ENCODE data around the gene DENND6B.

DENND6B gene

GRCh38 chr22:50317178-50317577 is 9.6 kb downstream of the DENND6B start:
- Histone ChIP-seq H4K12ac (ENCODE audit: low read depth, low read length) (no peak overlapping the region), H3K9ac (ENCODE audit: low read length) (no peak overlapping the region), H3K18ac (ENCODE audit: low read length) (no peak overlapping the region), H3K27me3 (ENCODE audit: insufficient read depth, low read length) (no peaks in the 10 kb centered on the region), H3K36me3 (ENCODE audit: control insufficient read depth in 1 of 2, insufficient read depth in 2 of 2, low read length in 2 of 2) (no peaks in the 10 kb centered on the region), H2AK5ac (ENCODE audit: low read length) (no peak overlapping the region), H2BK120ac (ENCODE audit: insufficient read depth, low read length, poor library complexity) (no peak overlapping the region), H3K27ac (ENCODE audit: low read depth, low read length) (no peak overlapping the region), H4K91ac (ENCODE audit: low read depth, low read length) (no peak overlapping the region), H3K9me3 (ENCODE audit: insufficient read depth, low read depth, low read length) (no peaks in the 10 kb centered on the region), H3K14ac (ENCODE audit: low read length) (no peak overlapping the region), H3K23ac (ENCODE audit: low read length) (no peak overlapping the region), H2BK5ac (ENCODE audit: low read depth, low read length, poor library complexity) (no peak overlapping the region), H2BK12ac (ENCODE audit: low read length) (no peak overlapping the region), H4K8ac (ENCODE audit: low read depth, low read length) (no peak overlapping the region), H2AFZ (ENCODE audit: insufficient read depth, low read length, poor library complexity) (no peak overlapping the region), H3K4me3 (ENCODE audit: low read depth, low read length) (no peak overlapping the region), H3K4ac (ENCODE audit: low read depth, low read length) (no peak overlapping the region), H3K4me1 (ENCODE audit: control insufficient read depth in 1 of 2, insufficient read depth in 2 of 2, low read length in 2 of 2) (peaks cover 4 to 6% of the 10 kb centered on the region in 2 experiments), H3K79me2 (ENCODE audit: control insufficient read depth, insufficient read depth, low read length, poor library complexity) (no peaks in the 10 kb centered on the region), H3K79me1 (ENCODE audit: low read length) (no peaks in the 10 kb centered on the region), H3K4me2 (ENCODE audit: low read length) (no peak overlapping the region)
- peak; percentile 82 to 85 for DNase-seq
- WGBS (ENCODE audit: extremely low coverage, insufficient coverage, insufficient read length) = no CpG with 5 or more reads among the region's 9 CpGs

GRCh38 chr22:50316114-50317065 is 10.4 kb downstream of the DENND6B start:
- Histone ChIP-seq H3K23ac (ENCODE audit: low read length) (no peak overlapping the region), H3K9ac (ENCODE audit: low read length) (no peak overlapping the region), H3K4me1 (ENCODE audit: control insufficient read depth in 1 of 2, insufficient read depth in 2 of 2, low read length in 2 of 2) (peaks cover 4 to 6% of the 10 kb centered on the region in 2 experiments), H3K4ac (ENCODE audit: low read depth, low read length) (no peak overlapping the region), H3K79me1 (ENCODE audit: low read length) (no peaks in the 10 kb centered on the region), H3K79me2 (ENCODE audit: control insufficient read depth, insufficient read depth, low read length, poor library complexity) (no peaks in the 10 kb centered on the region), H3K9me3 (ENCODE audit: insufficient read depth, low read depth, low read length) (no peaks in the 10 kb centered on the region), H3K18ac (ENCODE audit: low read length) (no peak overlapping the region), H2BK5ac (ENCODE audit: low read depth, low read length, poor library complexity) (no peak overlapping the region), H3K4me2 (ENCODE audit: low read length) (no peak overlapping the region), H3K4me3 (ENCODE audit: low read depth, low read length) (no peak overlapping the region), H2AFZ (ENCODE audit: insufficient read depth, low read length, poor library complexity) (no peak overlapping the region), H4K12ac (ENCODE audit: low read depth, low read length) (no peak overlapping the region), H3K27me3 (ENCODE audit: insufficient read depth, low read length) (no peaks in the 10 kb centered on the region), H2BK120ac (ENCODE audit: insufficient read depth, low read length, poor library complexity) (no peak overlapping the region), H2BK12ac (ENCODE audit: low read length) (no peak overlapping the region), H3K14ac (ENCODE audit: low read length) (no peak overlapping the region), H4K8ac (ENCODE audit: low read depth, low read length) (no peak overlapping the region), H2AK5ac (ENCODE audit: low read length) (no peak overlapping the region), H3K36me3 (ENCODE audit: control insufficient read depth in 1 of 2, insufficient read depth in 2 of 2, low read length in 2 of 2) (no peaks in the 10 kb centered on the region), H3K27ac (ENCODE audit: low read depth, low read length) (no peak overlapping the region), H4K91ac (ENCODE audit: low read depth, low read length) (no peak overlapping the region)
- WGBS (ENCODE audit: extremely low coverage, insufficient coverage, insufficient read length) = no CpG with 5 or more reads among the region's 45 CpGs
- DNase-seq = no peak

GRCh38 chr22:50315289-50316113 is 11.3 kb downstream of the DENND6B start:
- no peak for DNase-seq
- Histone ChIP-seq H2BK120ac (ENCODE audit: insufficient read depth, low read length, poor library complexity) (no peak overlapping the region), H3K36me3 (ENCODE audit: control insufficient read depth in 1 of 2, insufficient read depth in 2 of 2, low read length in 2 of 2) (no peaks in the 10 kb centered on the region), H3K27me3 (ENCODE audit: insufficient read depth, low read length) (no peaks in the 10 kb centered on the region), H4K8ac (ENCODE audit: low read depth, low read length) (no peak overlapping the region), H2BK5ac (ENCODE audit: low read depth, low read length, poor library complexity) (no peak overlapping the region), H3K4me1 (ENCODE audit: control insufficient read depth in 1 of 2, insufficient read depth in 2 of 2, low read length in 2 of 2) (peaks cover 4 to 6% of the 10 kb centered on the region in 2 experiments), H3K4me2 (ENCODE audit: low read length) (no peak overlapping the region), H3K4me3 (ENCODE audit: low read depth, low read length) (no peak overlapping the region), H2BK12ac (ENCODE audit: low read length) (no peak overlapping the region), H3K79me1 (ENCODE audit: low read length) (no peaks in the 10 kb centered on the region), H3K4ac (ENCODE audit: low read depth, low read length) (no peak overlapping the region), H2AK5ac (ENCODE audit: low read length) (no peak overlapping the region), H3K9me3 (ENCODE audit: insufficient read depth, low read depth, low read length) (no peaks in the 10 kb centered on the region), H3K14ac (ENCODE audit: low read length) (no peak overlapping the region), H3K23ac (ENCODE audit: low read length) (no peak overlapping the region), H4K12ac (ENCODE audit: low read depth, low read length) (no peak overlapping the region), H3K79me2 (ENCODE audit: control insufficient read depth, insufficient read depth, low read length, poor library complexity) (no peaks in the 10 kb centered on the region), H2AFZ (ENCODE audit: insufficient read depth, low read length, poor library complexity) (no peak overlapping the region), H3K18ac (ENCODE audit: low read length) (no peak overlapping the region), H3K9ac (ENCODE audit: low read length) (no peak overlapping the region), H4K91ac (ENCODE audit: low read depth, low read length) (no peak overlapping the region), H3K27ac (ENCODE audit: low read depth, low read length) (no peak overlapping the region)
- no CpG with 5 or more reads among the region's 18 CpGs for WGBS (ENCODE audit: extremely low coverage, insufficient coverage, insufficient read length)

- DNase-seq = peak in 1 of 2 donors; percentile 51
These were observed 12.1 kb downstream of the DENND6B start for GRCh38 chr22:50314455-50315288.

More at GRCh38 chr22:50314455-50315288, 12.1 kb downstream of the DENND6B start:
- H3K79me1 ChIP-seq (ENCODE audit: low read length) = no peaks in the 10 kb centered on the region
- no peak overlapping the region for H3K27ac ChIP-seq (ENCODE audit: low read depth, low read length)
- no peak overlapping the region for H4K91ac ChIP-seq (ENCODE audit: low read depth, low read length)
- no CpG with 5 or more reads among the region's 33 CpGs for WGBS (ENCODE audit: extremely low coverage, insufficient coverage, insufficient read length)
- H2BK120ac ChIP-seq (ENCODE audit: insufficient read depth, low read length, poor library complexity) = no peak overlapping the region
- no peak overlapping the region for H2BK12ac ChIP-seq (ENCODE audit: low read length)
- H3K4me1 ChIP-seq (ENCODE audit: control insufficient read depth in 1 of 2, insufficient read depth in 2 of 2, low read length in 2 of 2) = peaks cover 4 to 6% of the 10 kb centered on the region in 2 experiments
- H3K14ac ChIP-seq (ENCODE audit: low read length) = no peak overlapping the region
- no peak overlapping the region for H2AK5ac ChIP-seq (ENCODE audit: low read length)
- H3K27me3 ChIP-seq (ENCODE audit: insufficient read depth, low read length) = no peaks in the 10 kb centered on the region
- no peak overlapping the region for H3K4me2 ChIP-seq (ENCODE audit: low read length)
- H2BK5ac ChIP-seq (ENCODE audit: low read depth, low read length, poor library complexity) = no peak overlapping the region
- H4K12ac ChIP-seq (ENCODE audit: low read depth, low read length) = no peak overlapping the region
- no peaks in the 10 kb centered on the region for H3K36me3 ChIP-seq (ENCODE audit: control insufficient read depth in 1 of 2, insufficient read depth in 2 of 2, low read length in 2 of 2)
- no peak overlapping the region for H3K18ac ChIP-seq (ENCODE audit: low read length)
- no peak overlapping the region for H2AFZ ChIP-seq (ENCODE audit: insufficient read depth, low read length, poor library complexity)
- no peak overlapping the region for H3K9ac ChIP-seq (ENCODE audit: low read length)
- H3K4me3 ChIP-seq (ENCODE audit: low read depth, low read length) = no peak overlapping the region
- H3K23ac ChIP-seq (ENCODE audit: low read length) = no peak overlapping the region
- H4K8ac ChIP-seq (ENCODE audit: low read depth, low read length) = no peak overlapping the region
- no peaks in the 10 kb centered on the region for H3K9me3 ChIP-seq (ENCODE audit: insufficient read depth, low read depth, low read length)
- H3K4ac ChIP-seq (ENCODE audit: low read depth, low read length) = no peak overlapping the region
- H3K79me2 ChIP-seq (ENCODE audit: control insufficient read depth, insufficient read depth, low read length, poor library complexity) = no peaks in the 10 kb centered on the region

Data from trophoblast cell (in vitro differentiated cells and primary cell).